PC-3 (cell line): ENCODE measurements around the gene COMMD10.

Source experiments
- EZH2 ChIP-seq: fragments of 300-600 bp; sonication (generic); IDR thresholded peaks from one replicate; pipeline ENCODE4 v1.6.1; 2017; ENCODE audit warnings: antibody characterized with exemption, mild to moderate bottlenecking, low read length; ENCODE audit not compliant: unreplicated experiment
- EZH2phosphoT487 ChIP-seq: fragments of 300-600 bp; sonication (generic); IDR thresholded peaks from 2 replicates; pipeline ENCODE4 v1.6.1; 2018; ENCODE audit warnings: mild to moderate bottlenecking, antibody characterized with exemption, low read length, borderline replicate concordance
- TF ChIP-seq, protein P1 (sequence below): fragments of 300-600 bp; sonication (generic); conservative IDR thresholded peaks from 2 replicates; pipeline ENCODE4 v1.5.1; 2017; ENCODE audit warnings: antibody characterized with exemption, low read depth, mild to moderate bottlenecking, low read length

DNA sequence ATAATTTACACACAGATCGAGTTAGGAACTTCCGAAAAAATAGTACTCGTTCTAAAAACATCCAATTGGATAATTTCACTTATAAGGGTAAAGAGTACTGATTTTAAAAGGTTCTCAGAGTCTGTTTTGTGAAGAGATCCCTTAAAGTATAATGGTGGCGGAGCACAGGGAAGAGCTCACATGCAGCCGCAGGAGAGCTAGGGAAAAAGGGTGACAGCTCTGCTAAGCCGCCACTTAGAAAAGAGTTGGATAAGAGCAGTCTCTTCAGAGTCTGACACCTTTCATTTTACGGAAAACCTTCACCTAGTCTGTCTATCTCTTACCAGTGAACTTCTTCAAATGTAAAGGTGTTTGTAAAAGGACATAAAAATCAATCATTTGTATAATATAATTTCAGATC, 149.9 kb downstream of the COMMD10 start:
- TF ChIP-seq EZH2 (no peak), EZH2phosphoT487 (no peak)
- TF ChIP-seq, protein P1, sequence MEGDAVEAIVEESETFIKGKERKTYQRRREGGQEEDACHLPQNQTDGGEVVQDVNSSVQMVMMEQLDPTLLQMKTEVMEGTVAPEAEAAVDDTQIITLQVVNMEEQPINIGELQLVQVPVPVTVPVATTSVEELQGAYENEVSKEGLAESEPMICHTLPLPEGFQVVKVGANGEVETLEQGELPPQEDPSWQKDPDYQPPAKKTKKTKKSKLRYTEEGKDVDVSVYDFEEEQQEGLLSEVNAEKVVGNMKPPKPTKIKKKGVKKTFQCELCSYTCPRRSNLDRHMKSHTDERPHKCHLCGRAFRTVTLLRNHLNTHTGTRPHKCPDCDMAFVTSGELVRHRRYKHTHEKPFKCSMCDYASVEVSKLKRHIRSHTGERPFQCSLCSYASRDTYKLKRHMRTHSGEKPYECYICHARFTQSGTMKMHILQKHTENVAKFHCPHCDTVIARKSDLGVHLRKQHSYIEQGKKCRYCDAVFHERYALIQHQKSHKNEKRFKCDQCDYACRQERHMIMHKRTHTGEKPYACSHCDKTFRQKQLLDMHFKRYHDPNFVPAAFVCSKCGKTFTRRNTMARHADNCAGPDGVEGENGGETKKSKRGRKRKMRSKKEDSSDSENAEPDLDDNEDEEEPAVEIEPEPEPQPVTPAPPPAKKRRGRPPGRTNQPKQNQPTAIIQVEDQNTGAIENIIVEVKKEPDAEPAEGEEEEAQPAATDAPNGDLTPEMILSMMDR: no peak
